Natural killer cell (primary cell): ENCODE measurements around the gene NANOS2. TPM values are rescaled to one million over a fixed set of nuclear protein-coding genes. Genes with fewer than 3 reads are reported as not detected.

Experiments
- ATAC-seq, 3 donors: fragments of 150-1000 bp in 2 of 3; fragments of 200-7000 bp in 1 of 3; cut with Tn5 transposase; 1 replicate in 1 of 3; 2 replicates in 2 of 3; pipeline ENCODE4 v1.10.0; 2021; ENCODE audit warnings: mild to moderate bottlenecking in 2 of 3, moderate library complexity in 2 of 3
- DNase-seq, 2 donors: peaks; one replicate each; pipeline versions ENCODE4 v3.0.0 to v3.0.0-alpha.2; 2013 to 2021; ENCODE audit warnings: mixed read lengths in 1 of 2
- H3K27ac ChIP-seq: one replicate; pipeline ENCODE4 v1.5.1; 2013; ENCODE audit warnings: mild to moderate bottlenecking, low read length
- H3K27me3 ChIP-seq: one replicate; pipeline ENCODE4 v1.6.1; 2013; ENCODE audit warnings: low read length; ENCODE audit not compliant: control insufficient read depth, insufficient read depth
- H3K36me3 ChIP-seq: one replicate; pipeline ENCODE4 v1.6.1; 2013; ENCODE audit warnings: low read length; ENCODE audit not compliant: control insufficient read depth, insufficient read depth
- H3K4me1 ChIP-seq: one replicate; pipeline ENCODE4 v1.6.1; 2013; ENCODE audit warnings: low read length; ENCODE audit not compliant: control insufficient read depth, insufficient read depth
- H3K4me3 ChIP-seq: one replicate; pipeline ENCODE4 v1.5.1; 2013; ENCODE audit warnings: low read length
- H3K9me3 ChIP-seq: one replicate; pipeline ENCODE4 v1.6.1; 2013; ENCODE audit warnings: low read length; ENCODE audit not compliant: control insufficient read depth, insufficient read depth
- H3K27ac Mint-ChIP-seq, 2 donors: one replicate each; pipeline ENCODE4 v1.8.0; 2022; ENCODE audit warnings: mild to moderate bottlenecking in 2 of 2, mixed read lengths in 2 of 2, moderate library complexity in 1 of 2
- H3K27me3 Mint-ChIP-seq, 2 donors: one replicate each; pipeline ENCODE4 v1.8.0; 2022; ENCODE audit warnings: low read depth in 2 of 2, mixed read lengths in 2 of 2
- H3K36me3 Mint-ChIP-seq: one replicate; pipeline ENCODE4 v1.8.0; 2022; ENCODE audit warnings: mixed read lengths
- H3K4me1 Mint-ChIP-seq, 2 donors: one replicate each; pipeline ENCODE4 v1.8.0; 2022; ENCODE audit warnings: mixed read lengths in 2 of 2
- H3K4me3 Mint-ChIP-seq: one replicate; pipeline ENCODE4 v1.8.0; 2022; ENCODE audit warnings: mild to moderate bottlenecking, moderate library complexity, mixed read lengths
- H3K9me3 Mint-ChIP-seq, 2 donors: one replicate each; pipeline ENCODE4 v1.8.0; 2022; ENCODE audit warnings: mixed read lengths in 2 of 2
- CTCF ChIP-seq: fragments of 200-600 bp; IDR thresholded peaks from one replicate; pipeline ENCODE4 v1.8.0; 2022; ENCODE audit warnings: antibody characterized with exemption
- WGBS: methylation state at CpG from one replicate; pipeline ENCODE4 v1.1.7; 2013; ENCODE audit warnings: missing lambda C conversion rate; ENCODE audit not compliant: insufficient coverage; 5-methylcytosine and 5-hydroxymethylcytosine counted together
- intact Hi-C: fragments of 100-400 bp; cut with micrococcal nuclease; formaldehyde crosslinking; loops from one replicate; pipeline ENCODE4 v1.14.2; 2022
- total RNA-seq, 4 donors: library from RNA; stranded (reverse); fragments of 120-200 nt in 1 of 4; gene quantifications; one replicate each; pipeline versions ENCODE4 v1.2.3 to v1.2.4, GENCODE V29; 2013 to 2022

Gene NANOS2
- total RNA-seq, 3 donors from 2014 or later (not counting 1 experiment from before 2014, with no cell fraction given): not detected

GRCh38 chr19:45940515-45940805, 25.9 kb upstream of the NANOS2 start:
- Histone ChIP-seq H3K9me3 (no peaks in the 10 kb centered on the region), H3K27ac (no peak overlapping the region), H3K27me3 (peaks cover 2% of the 10 kb centered on the region), H3K4me1 (peaks cover 2% of the 10 kb centered on the region), H3K4me3 (no peak overlapping the region), H3K36me3 (no peaks in the 10 kb centered on the region)
- WGBS: 63% methylated on average over 32 of the region's 32 CpGs
- DNase-seq: no peak
- Mint-ChIP-seq H3K4me3 (no peak overlapping the region), H3K9me3 (no peaks in the 10 kb centered on the region), H3K36me3 (no peaks in the 10 kb centered on the region), H3K27me3 (peaks cover 41 to 48% of the 10 kb centered on the region in 2 donors), H3K27ac (no peak overlapping the region), H3K4me1 (no peaks in the 10 kb centered on the region)
- TF ChIP-seq CTCF: no peak
- intact Hi-C loops: no loop called here
- no peak for ATAC-seq

GRCh38 chr19:45939792-45940514, 25.4 kb upstream of the NANOS2 start:
- peaks cover 2% of the 10 kb centered on the region for H3K4me1 ChIP-seq
- intact Hi-C loops: no loop called here
- no peak for TF ChIP-seq CTCF
- no peak overlapping the region for H3K4me3 ChIP-seq
- DNase-seq (no peak), ATAC-seq (no peak)
- WGBS: 34% methylated on average over 67 of the region's 67 CpGs
- H3K27me3 Mint-ChIP-seq: peaks cover 41 to 51% of the 10 kb centered on the region in 2 donors
- H3K9me3 Mint-ChIP-seq: no peaks in the 10 kb centered on the region
- H3K36me3 ChIP-seq: no peaks in the 10 kb centered on the region
- no peak overlapping the region for H3K27ac Mint-ChIP-seq
- no peaks in the 10 kb centered on the region for H3K36me3 Mint-ChIP-seq
- H3K27me3 ChIP-seq: peaks cover 2% of the 10 kb centered on the region
- H3K4me1 Mint-ChIP-seq: no peaks in the 10 kb centered on the region
- no peaks in the 10 kb centered on the region for H3K9me3 ChIP-seq
- no peak overlapping the region for H3K27ac ChIP-seq
- H3K4me3 Mint-ChIP-seq: no peak overlapping the region

GRCh38 chr19:45938733-45939319, 24.2 kb upstream of the NANOS2 start:
- H3K9me3 ChIP-seq: no peaks in the 10 kb centered on the region
- Mint-ChIP-seq H3K27ac (no peak overlapping the region), H3K9me3 (no peaks in the 10 kb centered on the region), H3K4me3 (no peak overlapping the region), H3K27me3 (peaks cover 37 to 51% of the 10 kb centered on the region in 2 donors), H3K4me1 (no peaks in the 10 kb centered on the region), H3K36me3 (no peaks in the 10 kb centered on the region)
- WGBS: 67% methylated on average over 2 of the region's 3 CpGs
- DNase-seq: no peak
- no peak for ATAC-seq
- H3K27me3 ChIP-seq: no peaks in the 10 kb centered on the region
- H3K4me3 ChIP-seq: no peak overlapping the region
- no peaks in the 10 kb centered on the region for H3K36me3 ChIP-seq
- no peak for TF ChIP-seq CTCF
- peaks cover 2% of the 10 kb centered on the region for H3K4me1 ChIP-seq
- no peak overlapping the region for H3K27ac ChIP-seq
- intact Hi-C loops: no loop called here

- no peak for ATAC-seq
- Mint-ChIP-seq H3K4me1 (no peaks in the 10 kb centered on the region), H3K9me3 (no peaks in the 10 kb centered on the region), H3K27ac (no peak overlapping the region), H3K4me3 (no peak overlapping the region), H3K36me3 (no peaks in the 10 kb centered on the region), H3K27me3 (peaks cover 25 to 53% of the 10 kb centered on the region in 2 donors)
- Histone ChIP-seq H3K36me3 (no peaks in the 10 kb centered on the region), H3K27me3 (no peaks in the 10 kb centered on the region), H3K4me3 (no peak overlapping the region), H3K27ac (no peak overlapping the region), H3K4me1 (no peaks in the 10 kb centered on the region), H3K9me3 (no peaks in the 10 kb centered on the region)
- WGBS: 71% methylated on average over 19 of the region's 19 CpGs
- intact Hi-C loops: no loop called here
- DNase-seq: no peak
- TF ChIP-seq CTCF: no peak
These were observed 20.7 kb upstream of the NANOS2 start for GRCh38 chr19:45935267-45935666.
